ENCODE data around the gene RGS19. TPM values are rescaled to one million over a fixed set of nuclear protein-coding genes. Genes with fewer than 3 reads are reported as not detected.
A peak's percentile ranks its signal among the peaks of the same experiment; 100 is the strongest.

RGS19 gene
- total RNA-seq, 1 experiment from 2014 or later, result 43.2 TPM

- peak; percentile 1; the same call in 1 of the 2 replicates for ATAC-seq
- Histone ChIP-seq H3K9ac (ENCODE audit: low read length) (no peak overlapping the region), H3K4me3 (ENCODE audit: low read length) (peak overlapping the region; percentile 71; the same call in 1 of the 2 replicates), H3K79me2 (ENCODE audit: low read length) (no peaks in the 10 kb centered on the region), H3K4me1 (ENCODE audit: insufficient read depth, low read length) (peaks cover 8% of the 10 kb centered on the region), H3K9me2 (replicated peaks; ENCODE audit: low read length) (no peaks in the 10 kb centered on the region), H3K27ac (ENCODE audit: low read length) (no peak overlapping the region), H3K4me2 (ENCODE audit: low read length) (peak overlapping the region; percentile 88), H3K27me3 (ENCODE audit: low read length) (no peaks in the 10 kb centered on the region), H2AFZ (ENCODE audit: low read length) (no peak overlapping the region), H4K20me1 (ENCODE audit: low read length) (no peaks in the 10 kb centered on the region), H3K36me3 (ENCODE audit: low read depth, low read length) (no peaks in the 10 kb centered on the region), H3K9me3 (ENCODE audit: low read length) (no peaks in the 10 kb centered on the region), H3F3A (ENCODE audit: low read length, unreplicated experiment) (no peaks in the 10 kb centered on the region)
- DNase-seq, result peak; percentile 21
- no TSS peak for BruUV-seq (replicated peaks)
- CTCF ChIA-PET, result interaction anchor here (1.0 kb wide), 1 partner anchor 36 kb away, joined by 3 read pairs; no protein-coding TSS in a partner anchor
- POLR2A ChIA-PET (ENCODE audit: unreplicated experiment), result no interaction called here
- intact Hi-C loops (cut with micrococcal nuclease), result loop anchor here (2.0 kb wide), 1 partner anchor 25 kb away; the partner anchor contains the start of gene TCEA2
- no peak for TF ChIP-seq EZH2phosphoT487 (IDR thresholded peaks at IDR 0.05; ENCODE audit: borderline replicate concordance, low read length)
- TF ChIP-seq EZH2 (IDR thresholded peaks at IDR 0.05; ENCODE audit: low read length, unreplicated experiment), result no peak
- no peak for TF ChIP-seq CTCF (conservative IDR thresholded peaks at IDR 0.05; ENCODE audit: low read depth, low read length)
Measured at GRCh38 chr20:64037498-64038213, 41.7 kb downstream of the RGS19 start.

DNA sequence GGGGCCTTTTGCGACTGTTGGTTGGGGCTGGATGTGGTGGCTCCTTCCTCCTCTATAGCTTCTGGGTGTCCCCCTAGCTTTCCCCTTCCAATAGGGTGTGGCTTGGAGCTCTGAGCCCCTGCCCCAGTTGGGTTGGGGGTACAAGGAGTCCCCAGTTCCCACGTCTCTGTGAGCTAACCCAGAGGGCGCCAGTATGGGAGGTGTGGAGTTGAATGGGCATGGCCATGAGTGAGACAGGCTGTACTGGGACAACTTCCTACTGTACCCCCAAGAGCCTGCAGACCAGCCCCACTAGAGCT lies 42.2 kb downstream of the RGS19 start:
- H4K20me1 ChIP-seq (ENCODE audit: low read length), result no peaks in the 10 kb centered on the region
- no peaks in the 10 kb centered on the region for H3K9me3 ChIP-seq (ENCODE audit: low read length)
- H3F3A ChIP-seq (ENCODE audit: low read length, unreplicated experiment), result no peaks in the 10 kb centered on the region
- H3K36me3 ChIP-seq (ENCODE audit: low read depth, low read length), result no peaks in the 10 kb centered on the region
- no peak overlapping the region for H3K9ac ChIP-seq (ENCODE audit: low read length)
- DNase-seq (no peak), ATAC-seq (no peak)
- H3K79me2 ChIP-seq (ENCODE audit: low read length), result no peaks in the 10 kb centered on the region
- H3K4me1 ChIP-seq (ENCODE audit: insufficient read depth, low read length), result peaks cover 5% of the 10 kb centered on the region
- CTCF ChIA-PET, result no interaction called here
- intact Hi-C loops (cut with micrococcal nuclease), result no loop called here
- no peak for TF ChIP-seq CTCF (conservative IDR thresholded peaks at IDR 0.05; ENCODE audit: low read depth, low read length)
- no peak for TF ChIP-seq EZH2phosphoT487 (IDR thresholded peaks at IDR 0.05; ENCODE audit: borderline replicate concordance, low read length)
- TF ChIP-seq EZH2 (IDR thresholded peaks at IDR 0.05; ENCODE audit: low read length, unreplicated experiment), result no peak
- H3K4me2 ChIP-seq (ENCODE audit: low read length), result no peak overlapping the region
- no peak overlapping the region for H2AFZ ChIP-seq (ENCODE audit: low read length)
- no peak overlapping the region for H3K27ac ChIP-seq (ENCODE audit: low read length)
- POLR2A ChIA-PET (ENCODE audit: unreplicated experiment), result no interaction called here
- H3K4me3 ChIP-seq (ENCODE audit: low read length), result no peak overlapping the region
- no TSS peak for BruUV-seq (replicated peaks)
- H3K27me3 ChIP-seq (ENCODE audit: low read length), result no peaks in the 10 kb centered on the region
- H3K9me2 ChIP-seq (replicated peaks; ENCODE audit: low read length), result no peaks in the 10 kb centered on the region

Data from PC-3 (cell line).